NCI-H82 (cell line): ENCODE measurements around the gene SSPN.
"Not testable (repeated sequence)": the region's sequence is repeated elsewhere in the genome, so short reads cannot be mapped to it uniquely, and the experiment has no call there.

Experiments used
- DNase-seq: peaks from one replicate; lab custom pipeline; 2025; lab: John Stamatoyannopoulos, UW

The SSPN gene

GRCh38 chr12:26229910-26230309 is 34.5 kb downstream of the SSPN start:
- no peak for DNase-seq

DNA sequence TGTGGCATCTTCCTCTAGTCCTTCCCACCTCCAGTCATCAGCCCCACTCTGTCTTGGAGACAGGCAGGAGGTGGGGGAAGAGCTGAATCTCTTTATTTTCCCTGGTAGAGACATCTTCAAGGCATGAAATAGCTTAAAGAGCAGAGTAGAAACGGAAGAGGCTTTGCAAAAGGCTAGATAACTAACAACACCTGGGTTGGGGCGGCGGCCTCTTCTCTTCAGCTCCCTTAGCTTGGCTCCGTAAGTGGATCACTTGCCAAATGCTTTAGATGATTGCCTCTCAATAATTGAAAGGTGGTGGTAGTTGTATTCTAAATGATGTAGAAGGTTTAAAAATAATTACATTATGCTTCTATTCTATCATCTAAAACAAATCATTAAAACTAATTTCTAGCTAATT is 36.1 kb downstream of the SSPN start:
- DNase-seq, result peak; percentile 10

- DNase-seq, result no peak
Measured at GRCh38 chr12:26231921-26232320, 36.5 kb downstream of the SSPN start.

GRCh38 chr12:26233631-26234030 is 38.3 kb downstream of the SSPN start:
- no peak for DNase-seq

GRCh38 chr12:26235465-26235864 is 40.1 kb downstream of the SSPN start:
- DNase-seq, result not testable (repeated sequence)

DNA sequence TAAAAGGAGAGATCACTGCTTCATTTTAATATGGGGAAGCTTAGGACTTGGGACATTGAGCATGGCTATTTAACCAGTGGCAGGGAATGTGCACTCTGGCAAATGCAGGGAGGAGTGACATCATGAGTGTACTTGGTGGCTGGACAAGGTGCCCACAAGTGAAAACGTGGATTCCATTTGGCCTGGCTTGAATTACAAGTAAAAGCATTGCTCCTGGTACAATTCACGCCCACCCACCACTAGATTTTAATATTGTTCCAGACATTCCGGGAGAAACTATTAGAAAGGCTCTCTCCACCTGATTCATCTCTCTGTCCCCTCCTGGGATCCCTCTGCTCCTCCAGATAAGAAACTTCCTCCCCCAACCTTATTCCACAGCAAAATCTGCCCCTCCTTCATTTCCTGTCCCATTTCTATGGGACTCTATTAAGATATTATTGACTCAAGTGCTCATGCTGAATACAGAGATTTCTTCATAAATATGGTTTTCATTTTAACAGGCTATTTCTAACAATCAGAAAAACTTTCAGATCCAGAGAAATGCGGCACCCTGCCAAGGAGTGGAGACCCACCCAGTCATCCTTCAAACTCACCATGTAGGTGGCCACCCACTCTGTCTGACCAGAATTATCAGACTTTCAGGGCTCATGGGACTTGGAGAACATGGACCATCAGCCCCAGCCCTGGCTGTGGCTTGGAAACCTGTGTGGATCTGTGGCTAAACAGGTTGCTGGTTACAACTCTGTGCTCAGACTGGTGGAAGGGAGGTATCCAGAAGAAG is 43.2 kb downstream of the SSPN start:
- DNase-seq, result no peak

- DNase-seq, result no peak
Measured at GRCh38 chr12:26239122-26239851, 43.9 kb downstream of the SSPN start.

DNA sequence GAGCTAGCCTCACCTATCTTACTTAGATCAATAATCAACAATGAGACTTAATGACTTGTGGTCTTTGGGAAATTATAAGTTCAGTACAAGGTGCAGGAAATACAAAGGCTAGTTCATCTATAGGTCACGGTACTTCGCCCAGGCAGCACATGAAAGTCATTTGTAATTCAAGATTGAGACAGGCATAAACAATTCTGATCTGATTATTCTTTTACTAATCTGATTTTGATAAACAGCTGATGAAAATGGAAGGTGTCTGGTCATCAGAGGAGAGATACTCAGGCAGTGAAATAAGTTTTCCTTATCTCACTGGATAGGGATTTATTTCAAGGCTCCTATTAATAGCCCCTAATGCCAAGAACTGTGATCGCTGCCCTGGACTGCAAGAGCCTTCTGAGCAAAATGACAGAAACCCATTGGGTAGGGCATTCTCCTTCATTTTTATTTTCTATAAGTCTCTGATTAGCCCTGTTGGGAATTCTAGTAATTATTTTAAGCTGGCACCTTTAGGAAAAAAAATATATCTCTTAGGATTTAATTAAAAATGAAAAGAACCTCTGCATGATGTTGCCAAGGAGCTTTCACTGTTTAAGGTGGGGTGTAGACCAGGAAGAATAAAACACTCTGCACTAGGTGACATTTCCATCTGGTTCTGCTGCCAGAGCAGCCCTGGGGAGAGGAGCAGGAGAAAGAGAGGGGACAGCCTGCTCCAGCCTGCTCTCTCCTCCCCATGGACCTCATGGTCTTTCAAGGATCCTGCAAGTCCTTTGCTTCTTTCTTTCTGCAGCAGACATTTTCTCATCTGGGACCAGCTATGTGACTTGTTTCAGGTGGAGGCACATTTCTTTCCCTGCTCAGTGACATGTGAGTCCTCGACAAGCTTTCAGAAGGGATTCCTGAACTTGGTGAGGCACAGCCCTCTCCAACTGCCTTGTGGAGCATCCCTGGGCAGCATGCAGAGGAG is 44.8 kb downstream of the SSPN start:
- DNase-seq, result peak; percentile 14

DNA sequence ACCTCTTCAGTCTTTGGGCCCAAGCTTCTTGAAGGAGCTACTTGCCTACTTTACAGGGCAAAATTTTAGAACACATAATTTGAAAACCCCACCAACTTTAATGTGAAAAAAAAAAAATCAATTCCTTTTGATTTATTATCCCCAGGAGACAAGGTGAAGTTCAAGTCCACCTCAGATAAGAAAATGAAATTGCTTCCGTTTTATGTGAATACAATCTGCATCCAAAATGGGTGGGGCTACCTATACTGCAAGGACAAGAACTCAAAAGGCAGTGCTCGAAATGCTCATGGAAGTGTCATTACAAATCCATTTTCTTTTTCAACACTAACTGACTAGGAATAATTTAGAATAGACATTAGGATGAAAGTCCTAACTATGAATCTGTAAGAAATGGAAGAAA is 45.7 kb downstream of the SSPN start:
- DNase-seq, result no peak

DNA sequence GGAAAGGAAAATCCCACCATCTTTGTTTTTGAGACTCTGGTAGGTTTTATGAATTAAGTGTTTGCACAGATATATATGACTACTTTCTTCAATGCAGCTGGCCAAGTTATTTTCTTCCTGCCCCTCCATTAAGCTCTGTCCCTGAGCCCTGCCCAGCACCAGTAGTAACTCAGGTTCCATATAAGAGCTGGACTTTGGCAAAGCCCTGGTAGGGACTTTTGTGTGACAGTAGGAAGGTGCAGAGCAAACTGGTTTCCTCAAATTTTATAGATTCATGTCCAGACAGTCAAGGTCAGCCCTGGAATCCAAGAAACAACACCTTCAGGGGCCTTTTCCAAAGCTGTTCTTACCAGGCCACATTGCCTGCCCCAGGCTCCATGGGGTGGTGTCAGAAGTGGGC is 47.3 kb downstream of the SSPN start:
- DNase-seq, result no peak

DNA sequence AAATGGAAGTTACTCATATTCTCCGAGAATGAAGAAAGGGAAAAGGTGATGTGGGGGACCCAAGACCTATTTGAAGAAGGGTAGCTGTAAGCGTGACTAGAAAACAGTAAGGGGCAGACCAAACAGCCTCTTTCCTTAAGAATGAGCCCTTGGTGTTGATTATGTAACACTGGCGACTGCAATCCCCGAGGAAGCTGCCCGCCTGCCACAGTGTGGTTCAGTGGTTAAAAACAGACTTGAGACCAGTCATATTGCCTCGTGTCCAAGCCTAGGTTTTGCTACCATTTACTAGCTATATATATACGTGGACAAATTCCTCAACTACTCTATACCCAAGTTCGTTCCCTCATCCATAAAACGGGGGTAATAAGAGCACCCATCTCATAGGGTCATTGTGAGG is 49.1 kb downstream of the SSPN start:
- DNase-seq, result no peak

GRCh38 chr12:26245175-26245942 is 50.0 kb downstream of the SSPN start:
- DNase-seq, result no peak

- no peak for DNase-seq
Measured at GRCh38 chr12:26246483-26247164, 51.3 kb downstream of the SSPN start.

GRCh38 chr12:26247873-26248272 is 52.5 kb downstream of the SSPN start:
- DNase-seq, result no peak

- DNase-seq, result no peak
Measured at GRCh38 chr12:26250801-26251200, 55.4 kb downstream of the SSPN start.

- no peak for DNase-seq
Measured at GRCh38 chr12:26251600-26251999, 56.2 kb downstream of the SSPN start.

GRCh38 chr12:26252946-26253345 is 57.6 kb downstream of the SSPN start:
- no peak for DNase-seq

DNA sequence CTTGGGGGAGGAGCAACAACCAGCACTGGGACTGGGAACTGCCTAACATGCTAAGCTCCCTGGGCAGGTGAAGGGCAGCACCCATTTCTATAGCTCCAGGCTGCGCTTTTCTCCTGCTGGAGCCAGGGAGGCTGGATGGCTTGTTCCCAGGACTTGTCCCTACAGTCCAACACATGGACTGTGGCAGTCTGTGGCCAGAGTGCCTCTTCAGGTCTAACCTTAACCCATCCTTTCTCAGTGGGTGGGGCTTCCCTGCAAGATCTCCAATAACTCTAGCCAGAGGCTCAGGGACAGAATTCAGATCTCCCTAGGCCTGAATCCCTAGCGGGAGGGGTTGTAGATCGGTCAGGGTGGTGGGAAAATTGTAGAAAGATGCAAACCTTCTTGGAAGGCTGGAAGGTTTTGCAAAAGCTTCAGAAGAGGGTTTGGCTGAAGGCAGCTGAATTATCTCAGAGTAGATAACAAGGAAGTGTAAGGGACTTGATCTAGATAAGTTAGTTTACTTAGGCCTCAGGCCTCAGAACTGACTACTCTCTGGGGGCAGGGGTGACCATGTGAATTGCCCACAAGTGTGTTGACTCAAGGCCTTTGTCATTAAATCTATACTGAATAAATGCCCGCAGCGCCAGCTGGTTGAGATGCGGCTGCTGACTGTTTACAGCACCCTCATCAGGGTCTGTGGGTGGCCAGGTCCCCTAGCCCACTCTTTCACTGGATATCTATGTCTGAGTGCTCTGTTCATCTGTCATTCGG is 60.7 kb downstream of the SSPN start:
- DNase-seq, result no peak

DNA sequence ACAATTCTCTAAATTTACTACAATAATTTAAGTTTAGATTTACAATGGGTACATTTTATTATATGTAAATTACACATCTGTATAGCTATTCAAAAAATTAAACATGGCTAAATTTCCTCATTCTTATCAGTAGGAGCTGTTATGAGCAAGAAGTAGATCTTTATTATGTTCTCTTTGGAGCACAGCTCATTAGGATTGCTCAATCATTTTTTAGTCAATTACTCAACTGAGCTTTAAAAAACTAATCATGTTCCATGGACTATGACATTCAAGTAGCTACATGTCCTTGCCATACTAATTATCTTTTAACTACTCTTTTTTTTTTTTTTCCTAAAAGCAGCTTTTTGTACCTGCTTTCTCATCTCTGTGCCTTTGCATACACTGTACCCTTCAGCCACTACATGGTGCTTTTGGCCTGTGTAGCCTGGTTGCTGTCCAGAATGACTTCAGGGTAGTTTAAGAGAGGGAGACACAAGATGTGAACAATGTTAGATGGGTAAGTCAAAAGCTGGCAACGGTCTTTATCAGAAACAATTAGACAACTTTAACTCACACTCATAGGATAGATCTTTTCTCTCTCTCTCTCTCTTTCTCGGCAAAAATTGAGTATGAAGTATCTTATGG is 69.0 kb downstream of the SSPN start:
- DNase-seq, result no peak

GRCh38 chr12:26265606-26266005 is 70.2 kb downstream of the SSPN start:
- no peak for DNase-seq
